ENCODE measurements around the gene FOSL2. TPM values are rescaled to one million over a fixed set of nuclear protein-coding genes. Genes with fewer than 3 reads are reported as not detected.

The FOSL2 gene
- total and polyA plus RNA-seq, 10 of the 15 experiments (the other 5 are each of a cell fraction or from before 2014, with no cell fraction given), result 0.05 to 1.3 (median 0.34) TPM

GRCh38 chr2:28390241-28390745 lies 2.4 kb upstream of the FOSL2 start (continued):
- TF ChIP-seq ZBTB40 (IDR thresholded peaks at IDR 0.05; ENCODE audit: borderline replicate concordance) (no peak), NRF1 (conservative IDR thresholded peaks at IDR 0.05; ENCODE audit: low read depth, low read length) (no peak), RB1 (IDR thresholded peaks at IDR 0.05; ENCODE audit: borderline replicate concordance) (no peak), CREM (IDR thresholded peaks at IDR 0.05; ENCODE audit: low read depth) (peak; percentile 11; the same call in 1 of the 2 replicates), RUNX3 (IDR thresholded peaks at IDR 0.05; ENCODE audit: low read length) (no peak), WRNIP1 (IDR thresholded peaks at IDR 0.05; ENCODE audit: borderline replicate concordance, low read depth, low read length) (no peak), MEF2A (IDR thresholded peaks at IDR 0.05; ENCODE audit: insufficient read depth, low read depth, low read length) (no peak), IKZF2 (IDR thresholded peaks at IDR 0.05) (no peak), PRDM15 (CRISPR knock-in tag; IDR thresholded peaks at IDR 0.05) (no peak), CBX5 (IDR thresholded peaks at IDR 0.05; ENCODE audit: low read depth) (no peak), RCOR1 (conservative IDR thresholded peaks at IDR 0.05; ENCODE audit: low read depth, low read length) (no peak), E2F4 (IDR thresholded peaks at IDR 0.05; ENCODE audit: low read depth, low read length) (no peak), CEBPZ (IDR thresholded peaks at IDR 0.05; ENCODE audit: low read depth, low read length) (no peak), MTA3 (IDR thresholded peaks at IDR 0.05; ENCODE audit: borderline replicate concordance, low read length) (no peak), IRF4 (IDR thresholded peaks at IDR 0.05; ENCODE audit: low read depth, low read length) (no peak), STAT3 (IDR thresholded peaks at IDR 0.05; ENCODE audit: low read depth, low read length) (no peak)
- TF ChIP-seq, protein P1, sequence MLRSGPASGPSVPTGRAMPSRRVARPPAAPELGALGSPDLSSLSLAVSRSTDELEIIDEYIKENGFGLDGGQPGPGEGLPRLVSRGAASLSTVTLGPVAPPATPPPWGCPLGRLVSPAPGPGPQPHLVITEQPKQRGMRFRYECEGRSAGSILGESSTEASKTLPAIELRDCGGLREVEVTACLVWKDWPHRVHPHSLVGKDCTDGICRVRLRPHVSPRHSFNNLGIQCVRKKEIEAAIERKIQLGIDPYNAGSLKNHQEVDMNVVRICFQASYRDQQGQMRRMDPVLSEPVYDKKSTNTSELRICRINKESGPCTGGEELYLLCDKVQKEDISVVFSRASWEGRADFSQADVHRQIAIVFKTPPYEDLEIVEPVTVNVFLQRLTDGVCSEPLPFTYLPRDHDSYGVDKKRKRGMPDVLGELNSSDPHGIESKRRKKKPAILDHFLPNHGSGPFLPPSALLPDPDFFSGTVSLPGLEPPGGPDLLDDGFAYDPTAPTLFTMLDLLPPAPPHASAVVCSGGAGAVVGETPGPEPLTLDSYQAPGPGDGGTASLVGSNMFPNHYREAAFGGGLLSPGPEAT (IDR thresholded peaks at IDR 0.05; ENCODE audit: low read depth), result no peak

Measured in GM12878 (cell line).